GM19324 (cell line): ENCODE results near the gene FHIT.

Experiments used
- ATAC-seq: cut with Tn5 transposase; IDR thresholded peaks from one replicate; pipeline ENCODE4 v1.9.1; 2021; ENCODE audit warnings: mild to moderate bottlenecking, moderate library complexity; ENCODE audit not compliant: unreplicated experiment, low FRiP score

The FHIT gene

DNA sequence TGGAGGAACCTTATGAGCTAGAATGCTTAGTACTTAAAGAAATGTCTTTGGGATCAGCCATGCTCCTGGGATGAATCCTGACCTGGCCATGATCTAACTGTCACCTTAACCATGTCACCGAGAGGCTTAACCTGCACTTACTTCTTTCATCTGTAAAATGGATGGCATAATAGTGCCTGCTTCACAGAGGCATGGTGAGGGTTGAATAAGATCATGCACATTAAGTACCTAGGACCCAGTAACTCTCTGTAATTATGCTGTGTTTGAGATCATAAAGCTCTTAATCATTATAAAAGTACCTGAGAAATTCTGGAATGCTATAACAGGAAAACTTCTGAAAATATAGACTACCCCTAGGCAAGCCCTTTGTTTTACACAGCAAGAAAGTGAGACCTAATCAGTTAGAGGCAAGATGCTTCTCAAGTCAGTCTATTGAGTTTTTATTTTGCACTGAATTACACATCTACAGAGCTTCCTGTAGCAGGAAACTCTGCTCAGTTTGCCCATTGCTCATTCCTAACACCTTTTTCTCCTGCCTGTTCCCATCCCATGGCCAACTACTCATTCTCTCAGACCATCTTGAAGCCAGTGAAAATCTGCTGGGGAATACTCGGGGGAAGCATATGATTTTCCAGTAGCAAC, 1185.9 kb downstream of the FHIT start:
- ATAC-seq: no peak

DNA sequence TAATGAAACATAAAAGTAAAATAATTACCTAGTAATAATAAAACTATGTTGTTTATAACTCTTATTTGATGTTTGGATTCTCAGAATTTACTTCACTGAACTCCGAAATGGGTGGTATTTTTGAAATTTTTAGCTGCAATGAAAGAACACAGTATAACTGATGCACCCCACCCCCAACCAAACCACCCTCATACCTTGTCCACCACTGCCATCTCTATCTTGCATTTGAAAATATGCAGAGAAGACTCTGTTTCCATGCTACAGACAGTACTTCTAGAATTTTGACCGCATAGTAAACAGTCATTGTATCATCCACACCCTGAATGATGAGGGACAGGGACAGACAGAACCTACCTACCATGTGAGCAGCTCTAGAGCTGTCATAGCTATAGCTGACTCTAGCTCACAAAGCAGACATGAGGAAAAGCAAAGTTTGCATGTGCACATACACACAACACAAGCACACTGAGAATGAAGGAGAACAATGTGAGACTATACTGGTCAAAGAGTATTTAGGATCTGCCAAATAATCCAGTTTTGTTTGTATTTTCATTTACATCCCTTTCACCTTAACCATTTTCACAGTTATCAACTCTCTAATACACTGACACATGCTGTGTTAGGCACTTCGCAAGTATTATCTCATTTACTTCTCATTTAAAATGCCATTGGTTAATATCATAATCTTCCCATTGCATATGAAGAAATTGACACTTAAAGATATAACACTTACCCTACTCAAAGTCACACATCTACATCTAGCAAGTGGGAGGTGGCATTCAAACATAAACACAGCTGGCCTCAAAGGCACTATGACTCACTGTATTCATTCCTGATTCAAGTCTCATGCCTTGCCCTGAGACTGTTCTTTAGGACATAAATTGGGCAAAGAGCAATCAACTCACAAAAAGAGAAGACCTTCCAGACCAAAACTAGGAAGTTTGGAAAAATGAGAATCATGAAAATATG, 1186.8 kb downstream of the FHIT start:
- no peak for ATAC-seq

DNA sequence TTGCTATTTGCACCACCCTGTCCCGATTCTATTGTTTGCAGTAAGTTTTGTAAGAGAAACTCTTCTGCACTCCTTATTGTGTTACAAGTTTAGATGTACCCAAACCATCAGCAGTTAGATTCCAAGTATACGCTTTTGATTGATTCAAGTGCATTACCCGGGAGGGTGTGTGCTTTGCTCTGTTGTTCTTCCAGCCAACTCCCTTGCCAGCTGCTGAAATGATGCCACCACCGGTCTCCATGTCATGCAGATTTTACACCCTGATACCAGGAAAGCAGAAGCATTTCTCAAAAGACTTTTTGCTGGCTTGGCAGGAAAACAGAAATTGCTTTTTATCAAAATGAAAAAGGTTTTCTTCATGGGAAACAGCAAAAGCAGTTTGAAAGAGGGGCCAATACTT, 1194.8 kb downstream of the FHIT start:
- ATAC-seq: no peak

DNA sequence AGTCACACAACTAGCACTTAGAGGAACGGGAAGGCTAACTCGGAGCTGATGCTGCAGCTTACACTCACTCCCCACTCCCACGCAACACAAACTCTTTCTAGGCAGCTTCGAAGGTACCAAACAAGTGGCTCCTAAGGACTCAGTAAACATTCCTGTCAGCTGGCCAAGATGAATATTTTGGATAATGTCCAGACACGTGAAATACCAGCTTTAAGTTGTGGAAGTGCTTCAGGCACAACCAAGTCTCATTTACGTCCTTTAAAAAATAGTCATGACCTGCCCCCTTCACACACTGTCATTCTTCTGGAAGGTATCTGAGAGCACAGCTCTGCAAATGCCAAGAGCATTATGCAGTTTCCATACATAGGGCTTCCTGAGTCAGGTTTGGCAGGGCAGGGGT, 1195.5 kb downstream of the FHIT start:
- no peak for ATAC-seq

DNA sequence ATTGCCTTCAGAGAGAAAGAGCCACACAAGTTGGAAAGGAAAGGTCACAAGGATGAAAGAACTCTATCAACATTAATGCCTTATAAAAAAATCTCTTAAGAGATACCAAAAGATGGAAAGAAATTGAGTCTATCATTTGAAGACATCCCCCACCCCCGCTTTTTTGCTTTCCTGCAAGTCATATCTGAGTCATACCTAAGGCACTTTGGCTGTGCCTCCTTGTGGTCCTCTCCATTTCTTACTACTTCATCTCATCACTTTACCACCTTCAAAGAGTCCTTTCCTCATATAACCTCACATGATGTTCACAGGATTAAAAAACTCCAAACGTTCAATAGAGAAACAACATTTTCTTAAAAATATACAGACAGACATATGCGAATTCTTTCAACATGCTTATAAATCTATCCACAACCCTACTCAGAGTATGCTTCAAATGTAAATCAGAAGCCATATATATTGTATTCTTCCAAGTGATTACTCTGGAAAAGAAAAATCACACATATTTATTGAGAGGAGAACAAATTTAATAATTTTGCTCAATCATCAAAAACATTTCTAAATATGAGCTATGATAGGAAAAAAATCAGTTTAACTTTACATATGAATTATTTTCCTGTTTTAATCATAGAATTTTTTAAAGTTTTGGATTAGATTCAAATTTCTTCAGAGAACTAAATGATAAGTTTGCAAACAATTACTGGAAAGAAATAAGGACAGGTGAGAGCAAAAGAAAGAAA, 1197.6 kb downstream of the FHIT start:
- ATAC-seq: no peak

DNA sequence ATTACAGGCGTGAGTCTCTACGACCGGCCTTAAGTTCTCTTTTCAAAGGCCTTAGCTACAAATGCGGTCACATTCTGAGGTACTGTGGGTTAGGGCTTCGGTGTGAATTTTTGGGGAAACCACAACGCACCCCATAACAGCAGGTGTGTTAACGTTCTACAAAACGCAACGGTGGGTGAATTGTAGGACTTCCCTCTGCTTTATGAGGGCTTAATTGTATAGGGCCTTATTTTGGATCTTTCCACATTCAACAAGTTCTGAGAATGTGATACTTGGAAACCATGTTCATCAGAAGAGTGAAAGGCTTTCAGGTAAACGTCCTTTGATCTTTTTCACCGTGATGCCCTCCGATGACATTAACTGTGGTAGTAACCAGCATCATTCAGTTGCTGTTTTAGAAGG, 1202.8 kb downstream of the FHIT start:
- no peak for ATAC-seq

DNA sequence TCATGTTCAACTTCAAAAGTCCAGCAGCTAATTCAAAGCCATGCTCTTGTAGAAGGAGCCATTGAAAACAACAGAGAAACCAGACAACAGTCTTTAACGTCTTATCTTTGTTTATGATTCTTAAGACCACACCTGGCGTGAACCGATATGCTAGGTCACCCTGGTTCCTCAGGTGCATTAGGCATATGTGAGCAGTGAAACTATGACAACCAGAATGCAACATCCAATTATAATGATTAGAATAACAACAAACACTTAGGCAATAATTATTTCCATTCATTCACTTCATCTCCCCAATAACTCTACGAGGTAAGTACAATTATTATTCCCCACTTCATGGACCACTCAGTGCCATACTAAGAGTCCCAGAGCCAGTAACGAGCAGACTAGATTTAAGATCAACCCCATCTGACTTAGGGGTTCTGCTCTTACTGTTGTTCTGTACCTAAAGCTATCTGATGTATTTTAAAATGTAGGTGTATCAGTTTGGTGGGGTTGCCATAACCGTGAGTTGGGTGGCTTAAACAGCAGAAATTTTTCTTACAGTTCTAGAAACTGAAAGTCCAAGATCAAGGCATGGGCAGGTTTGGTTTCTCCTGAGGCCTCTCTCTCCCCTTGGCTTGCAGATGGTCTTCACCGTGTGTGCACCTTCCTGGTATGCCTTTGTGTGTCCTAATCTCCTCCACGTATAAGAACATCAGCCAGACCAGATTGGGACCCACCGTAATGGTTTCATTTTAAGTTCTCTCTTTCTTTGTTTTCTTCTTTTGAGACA, 1203.6 kb downstream of the FHIT start:
- ATAC-seq: no peak

DNA sequence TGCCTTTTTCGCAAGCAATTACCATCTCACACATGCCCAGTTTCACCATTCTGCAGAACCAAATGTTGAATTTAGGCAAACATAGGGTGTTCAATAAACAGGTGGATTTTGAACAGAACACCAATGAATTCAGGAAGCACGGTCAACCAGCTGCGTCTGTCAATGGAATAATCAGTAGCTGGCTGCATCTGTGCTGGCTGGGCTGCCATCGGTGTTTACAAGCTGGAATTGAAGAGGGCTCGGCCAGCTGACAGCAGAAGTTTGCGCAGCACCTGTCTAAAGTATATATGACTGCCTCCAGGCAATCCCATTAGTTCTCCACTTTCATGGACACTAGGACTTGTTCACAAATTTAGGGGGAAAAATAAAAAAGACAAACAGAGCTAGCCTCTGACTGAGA, 1205.0 kb downstream of the FHIT start:
- ATAC-seq: no peak

DNA sequence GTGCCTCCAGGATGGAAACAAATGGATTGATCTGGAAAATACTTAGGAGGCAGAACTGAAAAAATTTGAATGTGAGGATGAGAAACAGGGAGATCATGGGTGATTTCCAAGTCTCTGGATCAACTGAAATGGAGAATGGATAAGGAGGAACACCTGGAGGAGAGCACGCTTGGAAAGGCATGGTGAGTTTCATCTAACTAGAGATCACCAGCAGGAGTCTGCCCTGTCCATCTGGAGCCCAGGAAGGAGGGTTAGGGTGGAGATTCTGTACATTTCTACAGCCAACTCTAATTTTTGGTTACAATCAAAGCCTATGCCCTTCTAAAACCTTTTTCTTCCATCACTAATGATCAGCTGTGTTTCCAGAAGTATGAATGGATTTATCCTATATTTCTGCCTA, 1205.6 kb downstream of the FHIT start:
- no peak for ATAC-seq

DNA sequence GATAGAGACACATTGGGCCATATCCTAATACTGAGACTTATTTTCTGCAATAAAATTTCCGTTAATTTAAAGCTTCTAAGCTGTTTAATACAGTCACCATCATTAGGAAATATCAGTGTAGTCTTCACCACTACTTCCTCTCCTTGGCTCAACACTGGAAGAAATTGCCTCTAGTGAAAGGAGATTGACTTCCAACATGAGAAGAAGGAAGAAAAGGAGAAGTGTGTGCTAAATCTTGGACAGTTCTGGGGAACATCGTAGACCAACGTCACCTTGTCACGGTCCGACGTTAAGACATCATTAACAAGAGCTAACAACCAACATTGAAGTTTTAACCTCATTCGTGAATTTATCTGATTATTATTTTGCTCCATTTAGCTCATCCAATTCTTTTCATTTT, 1214.4 kb downstream of the FHIT start:
- no peak for ATAC-seq

DNA sequence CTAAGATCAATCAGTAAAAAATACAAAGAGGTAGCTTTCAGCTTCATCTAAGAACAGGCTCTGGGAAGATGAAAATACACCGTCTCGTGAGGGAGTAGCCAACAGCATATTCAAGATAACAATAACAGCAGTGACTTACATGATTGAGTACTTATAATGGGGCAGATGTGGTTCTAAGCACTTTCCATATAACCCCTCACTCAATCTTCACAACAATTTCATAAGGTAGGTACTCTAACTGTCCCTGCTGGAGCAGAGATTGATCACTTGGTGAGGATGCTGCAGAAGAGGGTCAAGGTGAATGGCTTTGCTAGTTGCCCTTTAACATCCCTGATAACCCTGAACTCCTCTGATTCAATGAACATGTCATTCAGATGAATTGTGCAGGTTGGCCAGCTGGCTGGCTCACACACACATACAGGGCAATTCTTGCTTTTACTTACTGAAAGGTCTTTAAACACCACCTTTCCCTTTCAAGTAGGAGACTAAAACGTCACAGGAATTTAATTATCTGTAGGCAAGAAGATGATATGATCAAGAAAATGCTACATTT, 1217.3 kb downstream of the FHIT start:
- no peak for ATAC-seq

DNA sequence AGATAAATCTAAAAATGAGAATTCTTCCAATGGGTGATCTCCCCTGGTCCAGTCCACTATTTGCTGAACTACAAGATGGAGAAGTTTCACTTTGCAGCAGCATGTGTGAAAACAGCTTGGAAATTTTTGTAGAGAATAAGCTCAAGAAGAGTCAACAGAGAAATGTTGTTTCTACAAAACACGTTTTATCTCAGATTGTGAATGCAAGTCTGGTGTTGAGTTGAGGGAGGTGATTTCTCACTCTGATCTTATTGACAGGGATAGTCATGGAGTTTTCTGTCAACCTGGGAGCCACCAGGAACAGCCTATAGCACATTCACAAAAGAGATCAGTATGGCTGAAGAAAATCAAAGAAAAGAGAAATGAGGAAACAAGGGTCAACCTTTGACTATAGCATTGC, 1220.3 kb downstream of the FHIT start:
- ATAC-seq: no peak

DNA sequence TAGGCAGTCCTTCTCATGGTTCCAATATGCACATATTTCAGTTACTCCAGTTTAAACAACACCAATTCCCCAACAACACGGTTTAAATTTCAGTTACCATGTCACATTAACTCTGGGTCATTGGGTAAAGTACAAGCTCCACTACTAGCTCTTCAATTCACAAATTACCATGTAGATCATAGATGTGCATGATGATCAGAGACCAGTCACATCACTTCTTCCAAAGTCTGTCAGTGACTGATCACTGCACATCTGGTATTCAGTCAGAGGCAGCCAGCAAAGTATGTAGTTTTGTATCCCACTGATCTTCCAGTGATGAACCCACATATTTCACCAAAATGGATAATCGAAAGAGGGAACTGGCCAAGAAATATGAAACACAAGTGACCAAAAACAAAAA, 1223.0 kb downstream of the FHIT start:
- no peak for ATAC-seq

DNA sequence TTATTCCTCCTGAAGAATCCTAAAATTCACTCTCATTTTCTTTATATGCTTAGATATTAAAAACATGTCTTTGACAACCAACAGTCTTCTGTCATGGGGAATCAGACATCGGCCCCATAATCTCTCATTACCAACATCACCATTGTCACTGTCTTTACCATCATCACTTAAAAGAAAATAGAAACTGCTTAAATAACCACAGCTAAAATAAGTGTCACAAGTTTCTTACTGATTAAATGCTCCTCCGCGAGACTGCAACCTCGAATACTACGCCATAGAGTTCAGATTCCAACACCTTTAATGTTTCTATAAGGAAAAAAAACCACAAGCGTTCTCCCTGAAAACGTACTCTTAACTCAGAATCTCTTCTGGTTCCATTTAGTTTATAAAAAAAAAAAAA, 1223.9 kb downstream of the FHIT start:
- no peak for ATAC-seq

DNA sequence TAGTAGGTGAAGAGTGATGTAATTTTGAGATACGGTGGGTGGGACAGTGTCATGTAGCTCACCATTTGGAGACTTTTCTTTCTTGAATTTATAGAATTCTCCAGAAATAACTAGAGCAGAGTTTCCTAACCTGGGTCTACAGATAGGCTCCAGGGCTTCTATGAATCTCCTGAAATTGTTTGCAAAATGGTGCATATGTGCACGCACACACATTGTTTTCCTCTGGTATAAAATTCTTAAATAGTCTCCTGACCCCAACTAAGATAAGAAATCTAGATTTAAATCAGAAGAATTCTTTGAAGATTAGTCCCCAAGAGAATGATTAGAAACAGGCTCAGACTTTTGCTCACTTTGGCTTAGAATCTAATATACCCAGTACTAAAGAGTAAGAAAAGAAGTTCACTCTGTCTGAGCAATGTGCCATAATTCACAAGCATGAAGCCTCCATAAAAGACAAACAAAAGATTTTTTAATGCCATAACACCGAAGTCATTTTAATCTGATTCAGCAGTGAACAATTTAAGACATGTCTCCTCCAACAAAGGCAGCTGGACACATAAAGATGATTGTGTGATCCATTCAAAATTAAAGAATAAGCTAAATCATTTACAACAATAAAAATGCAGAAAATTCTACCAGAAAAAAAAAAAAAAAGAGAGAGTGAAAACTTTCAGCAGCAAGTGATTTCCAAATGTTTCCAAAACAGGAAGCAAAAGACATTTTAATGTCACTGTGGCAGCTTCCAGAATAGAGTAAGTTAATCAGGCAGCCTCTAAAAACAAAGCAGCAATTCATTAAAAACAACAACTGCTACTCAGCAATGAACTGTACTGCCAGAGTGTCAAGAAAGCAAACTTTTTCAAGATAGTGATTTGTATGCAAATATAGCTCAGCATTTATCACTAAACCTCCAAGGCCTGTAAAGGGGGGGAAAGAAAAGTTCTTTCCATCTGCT, 1225.9 kb downstream of the FHIT start:
- no peak for ATAC-seq

DNA sequence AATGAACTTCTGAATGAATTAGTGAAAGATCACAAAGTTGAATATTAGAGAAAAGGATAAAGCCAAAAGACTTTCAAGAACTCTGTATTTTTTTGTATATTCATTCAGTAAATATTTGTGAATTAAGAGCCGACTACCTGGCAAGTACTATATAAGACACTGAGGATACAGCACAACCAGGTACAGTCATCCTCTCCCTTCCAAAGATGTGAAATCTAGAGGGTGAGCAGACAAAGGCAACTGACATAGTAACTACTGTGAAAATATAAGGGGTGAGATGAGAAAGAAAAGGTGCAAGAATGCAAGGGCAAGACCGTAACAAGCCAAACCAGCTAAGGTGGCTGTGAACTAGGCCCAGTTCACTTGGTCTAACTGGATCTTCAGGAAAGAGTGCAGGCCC, 1226.9 kb downstream of the FHIT start:
- no peak for ATAC-seq

DNA sequence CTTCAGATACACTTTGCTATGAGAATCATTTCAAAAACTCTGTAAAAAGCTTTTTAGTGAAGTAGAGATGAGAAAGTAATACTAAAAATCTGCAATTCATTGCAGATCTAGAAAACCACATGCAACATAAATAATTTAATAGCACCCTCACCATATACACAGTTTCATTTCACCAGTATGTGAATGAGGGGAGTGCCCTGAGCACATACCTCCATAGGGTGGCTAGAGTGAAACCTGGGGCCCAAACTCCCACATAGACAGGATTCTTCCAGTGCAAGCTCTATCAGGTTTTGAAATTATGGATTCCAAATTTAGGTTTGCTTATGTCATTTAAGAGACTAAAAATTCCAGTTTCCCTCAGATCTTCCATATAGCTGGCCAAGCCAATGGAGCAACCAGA, 1228.1 kb downstream of the FHIT start:
- no peak for ATAC-seq

DNA sequence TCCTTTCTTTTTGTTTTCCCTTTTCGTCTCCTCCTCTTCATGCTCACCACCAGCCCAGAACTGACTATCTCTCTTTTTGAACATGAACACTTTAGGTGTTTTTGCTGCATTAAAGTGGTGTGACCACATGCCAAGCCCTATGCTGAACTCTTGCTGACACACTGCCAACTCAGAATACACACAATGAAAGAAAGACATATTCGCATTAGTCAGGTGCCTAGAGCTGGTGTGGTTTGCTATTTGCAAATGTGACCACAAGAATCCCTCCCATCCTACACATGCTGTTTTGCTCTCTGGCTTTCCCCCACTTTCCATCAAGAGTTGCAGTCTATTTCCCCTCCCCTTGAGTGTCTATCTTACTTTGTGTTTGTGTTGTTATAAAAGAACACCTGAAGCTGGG, 1233.6 kb downstream of the FHIT start:
- ATAC-seq: no peak

DNA sequence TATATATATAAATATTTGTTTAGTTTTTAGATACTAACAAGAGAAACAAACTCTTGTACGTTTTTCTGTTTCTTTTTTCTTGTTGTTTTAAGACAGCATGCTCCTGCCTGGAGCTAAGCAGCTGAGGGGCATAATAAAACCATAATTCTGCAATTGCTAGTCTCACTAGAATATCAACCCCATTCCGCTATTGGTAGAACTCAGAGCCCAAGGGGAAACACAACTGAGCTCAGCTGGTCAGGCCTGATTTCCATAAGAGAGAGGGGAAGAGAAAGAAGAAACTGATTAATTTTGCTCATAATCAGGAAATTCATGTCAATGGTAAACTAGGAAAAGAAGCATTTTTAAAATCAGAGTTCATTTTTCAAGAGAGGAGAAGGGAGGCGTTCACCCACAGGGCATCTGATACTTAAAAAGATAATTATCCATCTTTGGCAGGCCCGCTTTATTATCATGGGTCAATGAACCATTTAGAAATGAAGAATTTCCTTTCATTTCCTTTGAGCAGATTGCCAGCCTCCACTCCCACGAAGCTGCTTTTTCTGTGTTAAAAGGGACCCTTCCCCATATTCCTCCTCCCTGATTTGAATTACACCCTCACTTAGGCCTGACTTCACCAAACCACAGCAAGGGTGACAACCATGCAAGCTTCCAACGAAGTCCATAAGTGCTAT, 1236.1 kb downstream of the FHIT start:
- ATAC-seq: no peak
